Transverse colon (tissue), 4 donors: ENCODE data around the gene RAB38. TPM values are rescaled to one million over a fixed set of nuclear protein-coding genes. Genes with fewer than 3 reads are reported as not detected.

Experiments
- DNase-seq: peaks from one replicate; pipeline ENCODE4 v3.0.0-alpha.2; 2019
- H3K27ac ChIP-seq, 4 donors: fragments of 200-600 bp; sonication (generic); 2 replicates each; pipeline ENCODE4 v1.5.1; 2016 to 2018; ENCODE audit warnings: inconsistent platforms in 4 of 4
- H3K27me3 ChIP-seq: fragments of 200-600 bp; sonication (generic); 2 replicates; pipeline ENCODE4 v1.5.1; 2017; ENCODE audit warnings: inconsistent platforms
- H3K36me3 ChIP-seq, 4 donors: fragments of 200-600 bp; sonication (generic); 2 replicates each; pipeline ENCODE4 v1.5.1; 2017 to 2019; ENCODE audit warnings: inconsistent platforms in 4 of 4
- H3K4me1 ChIP-seq, 4 donors: fragments of 200-600 bp; sonication (generic); 2 replicates each; pipeline ENCODE4 v1.5.1; 2017 to 2020; ENCODE audit warnings: inconsistent platforms in 4 of 4
- H3K4me3 ChIP-seq, 4 donors: fragments of 200-600 bp; sonication (generic); 1 replicate in 1 of 4; 2 replicates in 3 of 4; pipeline versions ENCODE4 v1.5.1 to v1.6.1; 2017 to 2019; ENCODE audit warnings: inconsistent platforms in 4 of 4
- H3K9me3 ChIP-seq, 2 donors: fragments of 200-600 bp; sonication (generic); 2 replicates each; pipeline ENCODE4 v1.5.1; 2017 to 2019; ENCODE audit warnings: inconsistent platforms in 2 of 2
- CTCF ChIP-seq, 5 experiments: fragments of 200-600 bp in 3 of 5; fragments of 450-650 bp in 2 of 5; sonication (generic) in 3 of 5; IDR thresholded peaks; 1 replicate in 2 of 5; 2 replicates in 3 of 5; pipeline ENCODE4 v1.5.1; 2016 to 2017; ENCODE audit warnings: antibody characterized with exemption in 5 of 5, inconsistent platforms in 3 of 5, mild to moderate bottlenecking in 2 of 5, moderate library complexity in 1 of 5
- EP300 ChIP-seq: sonication (generic); formaldehyde crosslinking; IDR thresholded peaks from one replicate; pipeline ENCODE4 v1.6.1; 2017; ENCODE audit warnings: antibody characterized with exemption, low read depth
- POLR2A ChIP-seq: fragments of 450-650 bp; IDR thresholded peaks from one replicate; pipeline ENCODE4 v1.6.1; 2016; ENCODE audit warnings: antibody characterized with exemption, mild to moderate bottlenecking, moderate library complexity
- POLR2AphosphoS5 ChIP-seq, 3 donors: sonication (generic); formaldehyde crosslinking; IDR thresholded peaks; one replicate each; pipeline ENCODE4 v1.6.1; 2016; ENCODE audit warnings: antibody characterized with exemption in 3 of 3
- WGBS, 2 donors: methylation state at CpG; one replicate each; pipeline ENCODE4 v1.1.5; 2018; ENCODE audit warnings: low coverage in 1 of 2; 5-methylcytosine and 5-hydroxymethylcytosine counted together
- in situ Hi-C, 4 donors: fragments of 200-750 bp; cut with MboI; loops; one replicate each; pipeline versions ENCODE4 v1.15.0 to v1.15.1; 2017; ENCODE audit warnings: low sequenced_read_pairs in 3 of 4, low pct_ligation_motif_present in 1 of 4, low pct_unique_long_range_greater_than_20kb in 1 of 4
- intact Hi-C: fragments of 100-400 bp; cut with DNase I; formaldehyde crosslinking; loops from one replicate; pipeline ENCODE4 v1.15.1; 2023; ENCODE audit warnings: low total_unique reads
- total RNA-seq, 4 donors: library from RNA; depleted of rRNA; stranded (reverse); fragments of >200 nt; gene quantifications; one replicate each; pipeline ENCODE4 v1.1.0, GENCODE V29; 2016

Gene RAB38
- total RNA-seq, 4 donors from 2014 or later, result 0.80 to 3.7 (median 1.6) TPM; not detected in 1

DNA sequence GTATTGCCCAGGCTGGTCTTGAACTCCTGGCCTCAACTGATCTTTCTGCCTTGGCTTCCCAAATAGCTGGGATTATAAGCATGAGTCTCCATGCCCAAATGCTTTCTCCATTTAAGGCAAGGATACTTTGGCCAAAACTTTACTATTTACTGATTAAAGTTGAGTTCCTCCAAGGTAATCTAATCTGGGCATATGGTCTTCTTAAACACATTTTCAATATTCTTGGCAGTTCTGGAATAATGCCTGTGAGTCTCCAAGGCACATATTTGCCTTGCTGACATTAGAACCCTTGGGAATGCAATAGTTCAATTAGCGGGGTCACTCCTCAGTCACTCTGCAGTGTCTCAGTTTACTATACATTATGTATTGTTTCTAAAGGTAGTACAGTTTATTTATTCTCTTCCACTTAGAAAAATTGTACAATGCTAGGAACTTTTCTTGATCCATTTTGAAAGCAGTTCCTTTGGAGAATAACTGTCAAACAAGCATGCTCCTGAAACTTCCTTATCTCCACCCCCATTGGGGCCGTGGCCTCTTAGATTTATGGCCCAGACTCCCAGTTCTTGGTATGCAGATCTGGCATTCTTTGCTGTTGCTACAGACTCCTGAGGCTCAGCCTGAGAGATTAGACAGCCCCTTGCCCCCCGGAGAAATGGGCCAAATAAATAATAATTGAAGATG, 13.1 kb upstream of the RAB38 start:
- no peak for DNase-seq
- Histone ChIP-seq H3K4me1 (peaks cover 0 to 8% (median 0%) of the 10 kb centered on the region in 4 donors), H3K27ac (no peak overlapping the region), H3K27me3 (no peaks in the 10 kb centered on the region), H3K4me3 (no peak overlapping the region), H3K9me3 (no peaks in the 10 kb centered on the region), H3K36me3 (no peaks in the 10 kb centered on the region)
- intact Hi-C loops (no loop called here), in situ Hi-C loops (no loop called here)
- TF ChIP-seq POLR2AphosphoS5 (IDR thresholded peaks at IDR 0.05) (no peak), CTCF (IDR thresholded peaks at IDR 0.05) (no peak)
- WGBS, 2 donors, result 33 to 38% methylated on average over 3 of the region's 3 CpGs

DNA sequence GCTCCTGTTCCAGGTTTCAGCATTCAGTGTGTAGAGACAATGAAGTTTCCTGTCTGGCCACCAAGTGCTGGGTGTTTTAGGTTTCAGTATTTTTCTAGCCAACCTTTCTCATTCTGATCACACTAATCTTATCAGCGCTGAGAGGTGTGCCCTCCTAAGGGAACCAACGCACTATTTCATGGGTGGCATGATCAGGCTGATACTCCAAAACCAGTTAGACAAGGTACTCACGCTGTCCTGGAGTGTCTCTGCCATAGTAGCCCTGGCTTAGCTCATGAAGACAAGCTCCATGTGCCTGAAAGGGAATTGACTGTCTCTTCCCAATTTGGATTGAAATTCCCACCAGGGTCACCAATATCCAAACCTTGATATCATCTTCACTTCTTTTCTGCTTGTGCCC, 8.0 kb upstream of the RAB38 start:
- intact Hi-C loops (no loop called here), in situ Hi-C loops (no loop called here)
- no peak overlapping the region for H3K4me3 ChIP-seq
- WGBS, 2 donors, result 49 to 60% methylated on average over 1 to 3 of the region's 3 CpGs
- no peaks in the 10 kb centered on the region for H3K27me3 ChIP-seq
- no peaks in the 10 kb centered on the region for H3K9me3 ChIP-seq
- TF ChIP-seq POLR2A (no peak), EP300 (no peak), POLR2AphosphoS5 (IDR thresholded peaks at IDR 0.05) (no peak), CTCF (IDR thresholded peaks at IDR 0.05) (no peak)
- no peak for DNase-seq
- no peak overlapping the region for H3K27ac ChIP-seq
- H3K4me1 ChIP-seq, result no peaks in the 10 kb centered on the region
- H3K36me3 ChIP-seq, result no peaks in the 10 kb centered on the region

DNA sequence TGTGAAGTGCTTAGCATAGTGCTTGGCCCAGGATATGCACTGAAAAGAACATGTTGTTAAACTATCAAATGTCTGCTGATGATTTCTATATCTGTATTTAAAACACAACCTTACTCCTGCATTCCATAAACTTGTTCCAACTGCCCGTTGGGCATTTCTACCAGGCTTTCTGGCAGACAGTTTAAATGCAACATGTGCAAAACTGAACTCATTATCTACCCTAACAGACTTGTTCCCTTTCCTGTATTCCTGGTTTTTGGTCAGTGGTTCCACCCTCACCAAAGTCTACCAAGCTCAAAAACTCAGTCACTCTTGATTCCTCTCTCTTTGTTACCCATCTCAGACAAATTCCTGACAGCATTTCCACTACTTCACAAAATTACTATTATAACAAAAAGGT, 6.5 kb upstream of the RAB38 start:
- H3K4me1 ChIP-seq, result no peaks in the 10 kb centered on the region
- 33 to 44% methylated on average over 1 of the region's 1 CpG for WGBS, 2 donors
- in situ Hi-C loops (no loop called here), intact Hi-C loops (no loop called here)
- H3K27me3 ChIP-seq, result no peaks in the 10 kb centered on the region
- TF ChIP-seq EP300, result no peak
- TF ChIP-seq POLR2A, result no peak
- no peak for TF ChIP-seq POLR2AphosphoS5 (IDR thresholded peaks at IDR 0.05)
- no peak for TF ChIP-seq CTCF (IDR thresholded peaks at IDR 0.05)
- DNase-seq, result no peak
- no peak overlapping the region for H3K4me3 ChIP-seq
- no peaks in the 10 kb centered on the region for H3K36me3 ChIP-seq
- H3K9me3 ChIP-seq, result no peaks in the 10 kb centered on the region
- H3K27ac ChIP-seq, result no peak overlapping the region

GRCh38 chr11:88179971-88180629, 4.9 kb upstream of the RAB38 start:
- intact Hi-C loops, result no loop called here

More at GRCh38 chr11:88179971-88180629, 4.9 kb upstream of the RAB38 start:
- WGBS, 2 donors, result 65 to 81% methylated on average over 3 of the region's 3 CpGs
- Histone ChIP-seq H3K9me3 (no peaks in the 10 kb centered on the region), H3K27me3 (no peaks in the 10 kb centered on the region), H3K4me1 (peaks cover 0 to 8% (median 5%) of the 10 kb centered on the region in 4 donors), H3K4me3 (no peak overlapping the region), H3K36me3 (no peaks in the 10 kb centered on the region), H3K27ac (no peak overlapping the region)
- in situ Hi-C loops, result no loop called here
- no peak for DNase-seq
- no peak for TF ChIP-seq EP300
- TF ChIP-seq POLR2AphosphoS5 (IDR thresholded peaks at IDR 0.05), result no peak
- TF ChIP-seq POLR2A, result no peak
- TF ChIP-seq CTCF (IDR thresholded peaks at IDR 0.05), result no peak
